Loucy (cell line): ENCODE data around the gene ZBTB8A.

ENCODE experiments used
- EZH2phosphoT487 ChIP-seq: fragments of 200-600 bp; IDR thresholded peaks from 2 replicates; pipeline ENCODE4 v1.6.1; 2018; ENCODE audit warnings: antibody characterized with exemption, mild to moderate bottlenecking, moderate library complexity, borderline replicate concordance
- TF ChIP-seq, protein P1 (sequence below): fragments of 200-600 bp; sonication (generic); conservative IDR thresholded peaks from 2 replicates; pipeline ENCODE4 v1.5.1; 2014; ENCODE audit warnings: mild to moderate bottlenecking, antibody characterized with exemption, low read length

DNA sequence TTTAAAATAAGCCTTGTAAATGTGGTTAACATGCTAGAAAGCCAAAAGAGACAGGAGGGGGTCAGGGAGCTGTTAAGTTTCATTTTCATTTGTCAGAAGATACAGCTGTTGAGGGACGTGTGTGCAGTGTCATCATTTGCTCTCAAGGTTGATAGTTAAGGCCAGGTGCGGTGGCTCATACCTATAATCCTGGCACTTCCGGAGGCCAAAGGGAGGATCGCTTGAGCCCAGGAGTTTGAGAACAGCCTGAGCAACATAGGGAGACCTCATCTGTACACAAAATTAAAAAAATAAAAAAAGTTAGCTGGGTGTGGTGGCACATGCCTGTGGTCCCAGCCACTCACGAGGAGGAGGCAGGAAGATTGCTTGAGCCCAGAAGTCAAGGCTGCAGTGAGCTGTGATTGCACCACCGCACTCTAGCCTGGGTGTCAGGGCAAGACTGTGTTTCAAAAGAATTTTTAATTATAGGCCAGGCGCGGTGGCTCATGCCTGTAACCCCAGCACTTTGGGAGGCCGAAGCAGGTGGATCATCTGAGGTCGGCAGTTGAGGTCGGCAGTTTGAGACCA is 88.5 kb downstream of the ZBTB8A start:
- TF ChIP-seq, protein P1, sequence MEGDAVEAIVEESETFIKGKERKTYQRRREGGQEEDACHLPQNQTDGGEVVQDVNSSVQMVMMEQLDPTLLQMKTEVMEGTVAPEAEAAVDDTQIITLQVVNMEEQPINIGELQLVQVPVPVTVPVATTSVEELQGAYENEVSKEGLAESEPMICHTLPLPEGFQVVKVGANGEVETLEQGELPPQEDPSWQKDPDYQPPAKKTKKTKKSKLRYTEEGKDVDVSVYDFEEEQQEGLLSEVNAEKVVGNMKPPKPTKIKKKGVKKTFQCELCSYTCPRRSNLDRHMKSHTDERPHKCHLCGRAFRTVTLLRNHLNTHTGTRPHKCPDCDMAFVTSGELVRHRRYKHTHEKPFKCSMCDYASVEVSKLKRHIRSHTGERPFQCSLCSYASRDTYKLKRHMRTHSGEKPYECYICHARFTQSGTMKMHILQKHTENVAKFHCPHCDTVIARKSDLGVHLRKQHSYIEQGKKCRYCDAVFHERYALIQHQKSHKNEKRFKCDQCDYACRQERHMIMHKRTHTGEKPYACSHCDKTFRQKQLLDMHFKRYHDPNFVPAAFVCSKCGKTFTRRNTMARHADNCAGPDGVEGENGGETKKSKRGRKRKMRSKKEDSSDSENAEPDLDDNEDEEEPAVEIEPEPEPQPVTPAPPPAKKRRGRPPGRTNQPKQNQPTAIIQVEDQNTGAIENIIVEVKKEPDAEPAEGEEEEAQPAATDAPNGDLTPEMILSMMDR, result no peak
- no peak for TF ChIP-seq EZH2phosphoT487
